Tibial artery (tissue), 4 donors: ENCODE results near the gene DNM3.

Experiments used
- DNase-seq, 2 donors: peaks; one replicate each; pipeline ENCODE4 v3.0.0-alpha.2; 2019
- H3K27ac ChIP-seq, 2 donors: fragments of 200-600 bp; sonication (generic) in 1 of 2; 1 replicate in 1 of 2; 2 replicates in 1 of 2; pipeline ENCODE4 v1.5.1; 2018 to 2019; ENCODE audit warnings: mild to moderate bottlenecking in 1 of 2
- H3K27me3 ChIP-seq, 2 donors: fragments of 200-600 bp; sonication (generic) in 1 of 2; one replicate each; pipeline versions ENCODE4 v1.5.1 to v1.6.0; 2016 to 2019
- H3K36me3 ChIP-seq, 3 donors: fragments of 200-600 bp; sonication (generic) in 2 of 3; one replicate each; pipeline ENCODE4 v1.5.1; 2016 to 2019; ENCODE audit warnings: mild to moderate bottlenecking in 2 of 3
- H3K4me1 ChIP-seq, 4 donors: fragments of 200-600 bp; sonication (generic) in 2 of 4; 1 replicate in 3 of 4; 2 replicates in 1 of 4; pipeline ENCODE4 v1.5.1; 2016 to 2019
- H3K4me3 ChIP-seq, 2 donors: fragments of 200-600 bp; sonication (generic) in 1 of 2; 1 replicate in 1 of 2; 2 replicates in 1 of 2; pipeline ENCODE4 v1.5.1; 2018 to 2019; ENCODE audit warnings: mild to moderate bottlenecking in 2 of 2
- H3K9me3 ChIP-seq, 3 donors: fragments of 200-600 bp; sonication (generic) in 1 of 3; one replicate each; pipeline ENCODE4 v1.5.1; 2016 to 2019
- intact Hi-C: fragments of 100-400 bp; cut with DNase I; formaldehyde crosslinking; loops from one replicate; pipeline ENCODE4 v1.15.0; 2023; ENCODE audit warnings: low total_unique reads
- TF ChIP-seq, protein P1 (sequence below), 2 experiments: fragments of 200-600 bp in 1 of 2; fragments of 450-650 bp in 1 of 2; IDR thresholded peaks; one replicate each; pipeline ENCODE4 v1.5.1; 2017 to 2019; ENCODE audit warnings: antibody characterized with exemption in 2 of 2, mild to moderate bottlenecking in 1 of 2, moderate library complexity in 1 of 2

Gene DNM3

DNA sequence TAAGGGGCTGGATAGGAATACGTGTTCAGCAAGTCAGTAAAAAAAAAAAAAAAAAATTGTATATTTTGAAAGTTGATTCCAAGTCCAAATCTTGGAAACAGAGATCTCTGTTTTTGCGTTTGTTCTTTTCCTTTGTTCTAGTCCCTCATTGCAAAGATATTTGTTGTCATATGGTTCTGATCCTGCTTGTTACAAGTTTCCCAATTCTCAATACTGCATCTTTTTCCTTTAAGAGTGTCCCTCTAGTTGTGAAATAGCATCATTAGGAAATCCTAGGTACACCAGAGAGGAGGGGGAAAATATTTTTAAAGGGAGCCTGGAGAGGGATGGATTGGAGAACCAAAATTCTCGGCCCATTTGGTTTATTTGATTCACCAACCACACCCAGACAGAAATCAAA, 426.9 kb downstream of the DNM3 start:
- DNase-seq: no peak
- Histone ChIP-seq H3K4me1 (peaks cover 0 to 10% (median 2%) of the 10 kb centered on the region in 4 donors), H3K27me3 (no peaks in the 10 kb centered on the region), H3K9me3 (no peaks in the 10 kb centered on the region), H3K4me3 (no peak overlapping the region), H3K27ac (no peak overlapping the region), H3K36me3 (no peaks in the 10 kb centered on the region)
- TF ChIP-seq, protein P1, sequence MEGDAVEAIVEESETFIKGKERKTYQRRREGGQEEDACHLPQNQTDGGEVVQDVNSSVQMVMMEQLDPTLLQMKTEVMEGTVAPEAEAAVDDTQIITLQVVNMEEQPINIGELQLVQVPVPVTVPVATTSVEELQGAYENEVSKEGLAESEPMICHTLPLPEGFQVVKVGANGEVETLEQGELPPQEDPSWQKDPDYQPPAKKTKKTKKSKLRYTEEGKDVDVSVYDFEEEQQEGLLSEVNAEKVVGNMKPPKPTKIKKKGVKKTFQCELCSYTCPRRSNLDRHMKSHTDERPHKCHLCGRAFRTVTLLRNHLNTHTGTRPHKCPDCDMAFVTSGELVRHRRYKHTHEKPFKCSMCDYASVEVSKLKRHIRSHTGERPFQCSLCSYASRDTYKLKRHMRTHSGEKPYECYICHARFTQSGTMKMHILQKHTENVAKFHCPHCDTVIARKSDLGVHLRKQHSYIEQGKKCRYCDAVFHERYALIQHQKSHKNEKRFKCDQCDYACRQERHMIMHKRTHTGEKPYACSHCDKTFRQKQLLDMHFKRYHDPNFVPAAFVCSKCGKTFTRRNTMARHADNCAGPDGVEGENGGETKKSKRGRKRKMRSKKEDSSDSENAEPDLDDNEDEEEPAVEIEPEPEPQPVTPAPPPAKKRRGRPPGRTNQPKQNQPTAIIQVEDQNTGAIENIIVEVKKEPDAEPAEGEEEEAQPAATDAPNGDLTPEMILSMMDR (IDR thresholded peaks at IDR 0.05): no peak
- intact Hi-C loops: no loop called here

DNA sequence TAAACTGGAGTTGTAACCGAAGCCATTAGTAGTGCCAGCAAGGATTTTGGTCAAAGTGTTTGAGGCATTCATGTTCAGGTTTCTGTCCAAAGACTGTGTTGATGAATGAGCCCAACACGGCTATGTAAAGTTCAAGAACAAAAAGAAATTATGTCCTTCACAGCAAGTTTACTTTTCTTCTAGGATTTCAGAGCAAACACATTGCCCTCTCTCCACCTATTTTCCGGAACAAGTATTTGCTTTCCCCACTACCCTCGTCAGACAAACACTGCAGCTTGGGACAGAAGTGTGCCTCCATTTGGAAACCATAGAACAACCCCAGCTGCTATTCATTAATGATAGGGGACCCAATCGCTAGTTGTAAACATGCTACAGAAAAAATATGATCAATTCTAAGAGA, 427.8 kb downstream of the DNM3 start:
- peaks cover 0 to 10% (median 2%) of the 10 kb centered on the region in 4 donors for H3K4me1 ChIP-seq
- no peaks in the 10 kb centered on the region for H3K9me3 ChIP-seq
- no peak overlapping the region for H3K4me3 ChIP-seq
- no peaks in the 10 kb centered on the region for H3K36me3 ChIP-seq
- H3K27me3 ChIP-seq: no peaks in the 10 kb centered on the region
- DNase-seq: no peak
- TF ChIP-seq, protein P1 (IDR thresholded peaks at IDR 0.05): no peak
- intact Hi-C loops: no loop called here
- H3K27ac ChIP-seq: no peak overlapping the region

DNA sequence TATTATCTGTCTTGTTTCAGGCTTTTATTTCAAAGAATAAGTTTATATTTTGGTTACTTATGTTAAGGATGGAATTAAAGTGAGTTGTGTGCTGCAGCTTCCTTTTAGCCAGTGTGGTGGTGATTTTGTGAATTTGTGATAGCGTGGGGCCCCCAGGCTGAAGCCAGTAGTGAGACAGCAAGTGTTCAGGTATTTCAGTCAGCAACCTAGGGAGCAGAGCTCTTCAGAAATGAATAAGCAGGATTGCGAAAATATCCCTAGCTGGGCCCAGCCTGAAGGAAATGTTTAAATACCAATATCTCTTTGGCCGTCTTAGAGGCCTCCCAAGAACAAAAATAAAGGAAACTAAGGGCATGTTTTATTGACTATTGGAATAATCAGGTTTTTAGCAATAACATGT, 428.3 kb downstream of the DNM3 start:
- intact Hi-C loops: no loop called here
- TF ChIP-seq, protein P1 (IDR thresholded peaks at IDR 0.05): no peak
- Histone ChIP-seq H3K27ac (no peak overlapping the region), H3K27me3 (no peaks in the 10 kb centered on the region), H3K4me1 (peaks cover 0 to 10% (median 2%) of the 10 kb centered on the region in 4 donors), H3K9me3 (no peaks in the 10 kb centered on the region), H3K4me3 (no peak overlapping the region), H3K36me3 (no peaks in the 10 kb centered on the region)
- DNase-seq: no peak

DNA sequence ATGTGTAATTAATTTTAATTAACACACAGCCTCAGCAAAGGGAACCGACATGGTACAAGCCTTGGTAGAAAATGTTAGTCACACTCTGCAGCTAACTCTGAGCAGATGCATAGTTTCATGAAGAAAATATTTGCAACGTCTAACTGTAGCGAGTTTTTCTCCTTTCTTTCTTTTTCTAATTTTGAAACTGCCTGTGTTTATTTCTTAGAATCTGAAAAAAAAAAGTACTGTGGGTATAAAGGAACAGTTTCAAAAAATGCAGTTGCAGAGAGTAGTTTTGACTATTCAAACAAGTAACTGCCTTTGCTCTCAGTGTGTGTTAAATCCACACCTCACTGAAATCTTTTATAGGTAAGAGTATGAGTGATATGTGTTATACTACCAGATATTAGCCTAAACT, 429.3 kb downstream of the DNM3 start:
- no peak for DNase-seq
- no peaks in the 10 kb centered on the region for H3K9me3 ChIP-seq
- H3K4me3 ChIP-seq: peak overlapping the region in 1 of 2 donors; percentile 7
- H3K4me1 ChIP-seq: peaks cover 0 to 10% (median 2%) of the 10 kb centered on the region in 4 donors
- H3K27me3 ChIP-seq: no peaks in the 10 kb centered on the region
- TF ChIP-seq, protein P1 (IDR thresholded peaks at IDR 0.05): no peak
- peak overlapping the region in 1 of 2 donors; percentile 38 for H3K27ac ChIP-seq
- no peaks in the 10 kb centered on the region for H3K36me3 ChIP-seq
- intact Hi-C loops: no loop called here

DNA sequence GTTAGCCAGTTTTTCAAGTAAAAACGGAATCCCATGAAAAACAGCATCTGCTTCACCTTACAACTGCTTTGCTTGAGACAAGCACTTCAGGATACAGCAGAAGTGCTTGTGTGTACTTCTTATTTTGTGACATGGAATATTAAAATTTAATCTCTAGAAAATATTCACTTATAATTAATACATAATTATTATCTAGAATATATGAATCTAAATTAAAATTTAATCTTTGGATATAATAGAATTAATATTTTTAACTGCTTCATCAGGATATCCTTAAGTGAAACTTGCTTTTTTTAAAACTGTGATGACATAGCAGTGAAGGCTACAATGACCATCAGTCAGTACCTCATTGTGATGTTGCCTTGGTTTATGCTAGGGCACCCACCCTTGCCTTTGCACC, 430.8 kb downstream of the DNM3 start:
- H3K27ac ChIP-seq: no peak overlapping the region
- no peaks in the 10 kb centered on the region for H3K9me3 ChIP-seq
- no peak overlapping the region for H3K4me3 ChIP-seq
- no peaks in the 10 kb centered on the region for H3K27me3 ChIP-seq
- DNase-seq: no peak
- H3K36me3 ChIP-seq: no peaks in the 10 kb centered on the region
- intact Hi-C loops: no loop called here
- peaks cover 0 to 10% (median 2%) of the 10 kb centered on the region in 4 donors for H3K4me1 ChIP-seq
- TF ChIP-seq, protein P1 (IDR thresholded peaks at IDR 0.05): no peak
